Liver (tissue), 9 donors: ENCODE measurements around the gene RGL2. TPM values are rescaled to one million over a fixed set of nuclear protein-coding genes. Genes with fewer than 3 reads are reported as not detected.
"Not testable (repeated sequence)": the region's sequence is repeated elsewhere in the genome, so short reads cannot be mapped to it uniquely, and the experiment has no call there.

Source experiments
- DNase-seq: peaks from one replicate; pipeline ENCODE4 v3.0.0-alpha.2; 2017; ENCODE audit warnings: low spot score
- H3K27ac ChIP-seq, 2 donors: one replicate each; pipeline ENCODE4 v1.7.0; 2013; ENCODE audit warnings: inconsistent platforms in 2 of 2, low read length in 2 of 2, control low read depth in 1 of 2, low read depth in 1 of 2, mild to moderate bottlenecking in 1 of 2
- H3K27me3 ChIP-seq, 4 donors: one replicate each; pipeline versions ENCODE4 v1.6.1 to v1.7.0; 2013; ENCODE audit warnings: low read length in 3 of 4, inconsistent platforms in 1 of 4, mild to moderate bottlenecking in 1 of 4, moderate library complexity in 1 of 4; ENCODE audit not compliant: control insufficient read depth in 4 of 4, insufficient read depth in 4 of 4
- H3K36me3 ChIP-seq, 4 donors: one replicate each; pipeline versions ENCODE4 v1.6.1 to v1.7.0; 2013; ENCODE audit warnings: low read length in 3 of 4, mild to moderate bottlenecking in 3 of 4, low read depth in 1 of 4, moderate library complexity in 1 of 4; ENCODE audit not compliant: control insufficient read depth in 4 of 4, insufficient read depth in 3 of 4
- H3K4me1 ChIP-seq, 4 donors: one replicate each; pipeline versions ENCODE4 v1.6.1 to v1.7.0; 2013; ENCODE audit warnings: low read length in 3 of 4, mild to moderate bottlenecking in 3 of 4, moderate library complexity in 1 of 4; ENCODE audit not compliant: control insufficient read depth in 4 of 4, insufficient read depth in 4 of 4
- H3K4me3 ChIP-seq, 3 donors: one replicate each; pipeline versions ENCODE4 v1.6.1 to v1.7.0; 2013; ENCODE audit warnings: low read length in 3 of 3, control low read depth in 1 of 3, low read depth in 1 of 3, mild to moderate bottlenecking in 1 of 3
- H3K9ac ChIP-seq, 2 donors: one replicate each; pipeline ENCODE4 v1.7.0; 2013; ENCODE audit warnings: low read length in 2 of 2, mild to moderate bottlenecking in 2 of 2, moderate library complexity in 2 of 2, control low read depth in 1 of 2, low read depth in 1 of 2
- H3K9me3 ChIP-seq, 4 donors: one replicate each; pipeline versions ENCODE4 v1.6.1 to v1.7.0; 2013; ENCODE audit warnings: low read length in 3 of 4; ENCODE audit not compliant: control insufficient read depth in 4 of 4
- EGR1 ChIP-seq, 2 donors: IDR thresholded peaks; 2 replicates each; pipeline ENCODE4 v1.6.1; 2016 to 2018; ENCODE audit warnings: antibody characterized with exemption in 2 of 2, low read depth in 2 of 2
- FOXA1 ChIP-seq: IDR thresholded peaks from 2 replicates; pipeline ENCODE4 v1.6.1; 2016; ENCODE audit warnings: antibody characterized with exemption
- GABPA ChIP-seq, 2 donors: IDR thresholded peaks in 1 of 2; conservative IDR thresholded peaks in 1 of 2; 2 replicates each; pipeline ENCODE4 v1.6.1; 2016; ENCODE audit warnings: antibody characterized with exemption in 2 of 2, mild to moderate bottlenecking in 1 of 2, moderate library complexity in 1 of 2
- HNF4A ChIP-seq, 2 donors: conservative IDR thresholded peaks; 2 replicates each; pipeline ENCODE4 v1.6.1; 2016; ENCODE audit warnings: antibody characterized with exemption in 2 of 2, mild to moderate bottlenecking in 2 of 2
- HNF4G ChIP-seq: IDR thresholded peaks from 2 replicates; pipeline ENCODE4 v1.6.1; 2016; ENCODE audit warnings: antibody characterized with exemption
- JUND ChIP-seq, 2 donors: IDR thresholded peaks; 2 replicates each; pipeline ENCODE4 v1.6.1; 2016; ENCODE audit warnings: antibody characterized with exemption in 2 of 2
- NR2F2 ChIP-seq: IDR thresholded peaks from 2 replicates; pipeline ENCODE4 v1.6.1; 2016; ENCODE audit warnings: antibody characterized with exemption
- RAD21 ChIP-seq, 2 donors: IDR thresholded peaks; 2 replicates each; pipeline ENCODE4 v1.6.1; 2016; ENCODE audit warnings: antibody characterized with exemption in 2 of 2, mild to moderate bottlenecking in 2 of 2
- RXRA ChIP-seq, 2 donors: IDR thresholded peaks; 2 replicates each; pipeline ENCODE4 v1.6.1; 2017 to 2018; ENCODE audit warnings: antibody characterized with exemption in 2 of 2, mild to moderate bottlenecking in 1 of 2
- SP1 ChIP-seq: IDR thresholded peaks from 2 replicates; pipeline ENCODE4 v1.6.1; 2018; ENCODE audit warnings: antibody characterized with exemption, mild to moderate bottlenecking
- TAF1 ChIP-seq: conservative IDR thresholded peaks from 2 replicates; pipeline ENCODE4 v1.6.1; 2016; ENCODE audit warnings: antibody characterized with exemption, mild to moderate bottlenecking
- YY1 ChIP-seq: IDR thresholded peaks from 2 replicates; pipeline ENCODE4 v1.6.1; 2016; ENCODE audit warnings: antibody characterized with exemption, mild to moderate bottlenecking
- WGBS: extraction: QIAGEN DNeasy Blood & Tissue Kit; methylation state at CpG from one replicate; pipeline ENCODE4 v1.1.7; 2013; 5-methylcytosine and 5-hydroxymethylcytosine counted together
- polyA plus RNA-seq, 2 donors: library from polyadenylated mRNA; stranded (reverse) in 1 of 2; unstranded in 1 of 2; fragments of 200-250 nt in 1 of 2; fragments of >200 nt in 1 of 2; fragmentation: Nextera tagmentation in 1 of 2; extraction: Ambion mirVana in 1 of 2; gene quantifications; one replicate each; pipeline versions ENCODE4 v1.2.1 to v1.2.3, GENCODE V29; 2013 to 2015
- total RNA-seq, 2 donors: library from RNA; depleted of rRNA; stranded (reverse); fragments of >200 nt; gene quantifications; one replicate each; pipeline ENCODE4 v1.2.3, GENCODE V29; 2014
- TF ChIP-seq, protein P1 (sequence below): IDR thresholded peaks from 2 replicates; pipeline ENCODE4 v1.6.1; 2016; ENCODE audit warnings: antibody characterized with exemption
- TF ChIP-seq, protein P2 (sequence below): IDR thresholded peaks from 2 replicates; pipeline ENCODE4 v1.6.1; 2016; ENCODE audit warnings: antibody characterized with exemption, mild to moderate bottlenecking
- TF ChIP-seq, protein P3 (sequence below): IDR thresholded peaks from 2 replicates; pipeline ENCODE4 v1.6.1; 2016; ENCODE audit warnings: antibody characterized with exemption
- TF ChIP-seq, protein P4 (sequence below): IDR thresholded peaks from 2 replicates; pipeline ENCODE4 v1.6.1; 2016; ENCODE audit warnings: antibody characterized with exemption
- donor health status: healthy.
- donor health status: healthy.
- donor health status: healthy.
- donor health status: healthy.
- donor health status: healthy.

RGL2 gene
- total and polyA plus RNA-seq, 4 donors = 16.7 to 22.8 (median 17.3) TPM

DNA sequence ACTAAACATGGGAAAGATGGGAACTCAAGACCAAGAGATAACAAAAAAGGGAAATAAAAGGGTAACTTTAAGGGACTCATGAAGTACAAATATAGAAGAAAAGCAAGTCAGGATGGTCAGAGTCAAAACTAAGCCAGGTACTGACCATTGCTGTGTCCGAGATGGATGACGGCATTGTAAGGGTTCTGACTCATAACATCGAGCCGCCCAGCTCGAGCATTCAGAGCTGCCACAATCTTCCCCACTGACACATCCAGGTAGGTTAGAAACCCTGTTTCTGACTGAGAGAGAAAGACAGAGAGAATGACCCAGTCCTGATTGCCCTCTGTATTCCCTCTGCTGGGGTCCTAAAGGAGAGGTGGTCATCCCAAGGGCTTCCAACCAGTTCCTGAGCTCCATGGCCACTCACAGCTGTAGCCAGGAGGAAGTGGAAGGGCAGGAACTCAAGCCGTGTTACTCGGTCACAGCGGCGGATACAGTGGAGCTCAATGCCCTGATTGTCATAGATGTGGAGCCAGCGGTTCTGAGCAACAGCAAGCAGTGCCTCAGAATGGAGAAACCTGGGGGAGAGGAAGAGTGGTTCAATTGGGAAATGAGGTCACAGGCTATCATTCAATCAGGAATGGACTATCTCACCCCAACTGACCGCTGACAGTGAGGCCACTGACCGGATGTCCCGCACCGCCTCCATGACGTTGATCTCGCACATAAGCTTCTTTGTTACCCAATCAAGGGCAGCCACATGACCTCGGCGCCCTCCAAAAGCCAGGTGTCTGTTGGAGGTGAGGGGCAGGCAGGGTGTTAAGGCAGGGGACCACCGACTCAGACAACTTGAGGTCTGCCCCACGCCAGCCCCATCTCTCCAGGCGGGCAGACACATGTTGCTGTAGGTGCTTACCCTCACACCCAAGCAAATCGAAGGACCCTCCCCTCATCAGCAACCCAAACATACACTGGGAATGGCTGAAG is 11.5 kb downstream of the RGL2 start:
- WGBS = 93% methylated on average over 22 of the region's 22 CpGs
- H3K4me1 ChIP-seq = peaks cover 10 to 23% (median 20%) of the 10 kb centered on the region in 4 donors
- no peak for DNase-seq

DNA sequence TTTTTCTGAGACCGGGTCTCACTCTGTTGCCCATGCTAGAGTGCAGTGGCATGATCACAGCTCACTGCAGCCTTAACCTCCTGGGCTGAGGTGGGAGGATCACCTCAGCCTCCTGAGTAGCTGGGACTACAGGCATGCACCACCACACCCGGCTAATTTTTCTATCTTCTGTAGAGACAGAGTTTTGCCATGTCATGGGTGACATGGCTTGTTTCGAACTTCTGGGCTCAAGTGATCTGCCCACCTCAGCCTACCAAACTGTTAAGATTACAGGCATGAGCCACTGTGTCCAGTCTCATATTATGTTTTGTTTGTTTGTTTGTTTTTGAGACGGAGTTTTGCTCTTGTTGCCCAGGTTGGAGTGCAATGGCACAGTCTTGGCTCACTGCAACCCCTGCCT is 13.5 kb downstream of the RGL2 start:
- H3K27ac ChIP-seq, H3K9me3 ChIP-seq, H3K27me3 ChIP-seq, DNase-seq, H3K4me3 ChIP-seq, H3K9ac ChIP-seq: not testable (repeated sequence)
- Histone ChIP-seq H3K36me3 (peaks cover 0 to 42% (median 15%) of the 10 kb centered on the region in 4 donors), H3K4me1 (peaks cover 5 to 19% (median 16%) of the 10 kb centered on the region in 4 donors)
- WGBS = 84% methylated on average over 4 of the region's 4 CpGs

More for the DNA sequence above, 11.5 kb downstream of the RGL2 start:
- Histone ChIP-seq H3K9ac (no peak overlapping the region), H3K27ac (no peak overlapping the region), H3K36me3 (peaks cover 4 to 45% (median 17%) of the 10 kb centered on the region in 4 donors), H3K27me3 (no peaks in the 10 kb centered on the region), H3K4me3 (no peak overlapping the region), H3K9me3 (no peaks in the 10 kb centered on the region)
- TF ChIP-seq TAF1 = no peak
- no peak for TF ChIP-seq RAD21 (IDR thresholded peaks at IDR 0.05)
- TF ChIP-seq NR2F2 = no peak
- TF ChIP-seq, protein P1, sequence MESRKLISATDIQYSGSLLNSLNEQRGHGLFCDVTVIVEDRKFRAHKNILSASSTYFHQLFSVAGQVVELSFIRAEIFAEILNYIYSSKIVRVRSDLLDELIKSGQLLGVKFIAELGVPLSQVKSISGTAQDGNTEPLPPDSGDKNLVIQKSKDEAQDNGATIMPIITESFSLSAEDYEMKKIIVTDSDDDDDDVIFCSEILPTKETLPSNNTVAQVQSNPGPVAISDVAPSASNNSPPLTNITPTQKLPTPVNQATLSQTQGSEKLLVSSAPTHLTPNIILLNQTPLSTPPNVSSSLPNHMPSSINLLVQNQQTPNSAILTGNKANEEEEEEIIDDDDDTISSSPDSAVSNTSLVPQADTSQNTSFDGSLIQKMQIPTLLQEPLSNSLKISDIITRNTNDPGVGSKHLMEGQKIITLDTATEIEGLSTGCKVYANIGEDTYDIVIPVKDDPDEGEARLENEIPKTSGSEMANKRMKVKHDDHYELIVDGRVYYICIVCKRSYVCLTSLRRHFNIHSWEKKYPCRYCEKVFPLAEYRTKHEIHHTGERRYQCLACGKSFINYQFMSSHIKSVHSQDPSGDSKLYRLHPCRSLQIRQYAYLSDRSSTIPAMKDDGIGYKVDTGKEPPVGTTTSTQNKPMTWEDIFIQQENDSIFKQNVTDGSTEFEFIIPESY = no peak
- no peak for TF ChIP-seq RXRA (IDR thresholded peaks at IDR 0.05)
- TF ChIP-seq YY1 = no peak
- no peak for TF ChIP-seq EGR1 (IDR thresholded peaks at IDR 0.05; ENCODE audit: low read depth in 2 of 2)
- TF ChIP-seq, protein P2, sequence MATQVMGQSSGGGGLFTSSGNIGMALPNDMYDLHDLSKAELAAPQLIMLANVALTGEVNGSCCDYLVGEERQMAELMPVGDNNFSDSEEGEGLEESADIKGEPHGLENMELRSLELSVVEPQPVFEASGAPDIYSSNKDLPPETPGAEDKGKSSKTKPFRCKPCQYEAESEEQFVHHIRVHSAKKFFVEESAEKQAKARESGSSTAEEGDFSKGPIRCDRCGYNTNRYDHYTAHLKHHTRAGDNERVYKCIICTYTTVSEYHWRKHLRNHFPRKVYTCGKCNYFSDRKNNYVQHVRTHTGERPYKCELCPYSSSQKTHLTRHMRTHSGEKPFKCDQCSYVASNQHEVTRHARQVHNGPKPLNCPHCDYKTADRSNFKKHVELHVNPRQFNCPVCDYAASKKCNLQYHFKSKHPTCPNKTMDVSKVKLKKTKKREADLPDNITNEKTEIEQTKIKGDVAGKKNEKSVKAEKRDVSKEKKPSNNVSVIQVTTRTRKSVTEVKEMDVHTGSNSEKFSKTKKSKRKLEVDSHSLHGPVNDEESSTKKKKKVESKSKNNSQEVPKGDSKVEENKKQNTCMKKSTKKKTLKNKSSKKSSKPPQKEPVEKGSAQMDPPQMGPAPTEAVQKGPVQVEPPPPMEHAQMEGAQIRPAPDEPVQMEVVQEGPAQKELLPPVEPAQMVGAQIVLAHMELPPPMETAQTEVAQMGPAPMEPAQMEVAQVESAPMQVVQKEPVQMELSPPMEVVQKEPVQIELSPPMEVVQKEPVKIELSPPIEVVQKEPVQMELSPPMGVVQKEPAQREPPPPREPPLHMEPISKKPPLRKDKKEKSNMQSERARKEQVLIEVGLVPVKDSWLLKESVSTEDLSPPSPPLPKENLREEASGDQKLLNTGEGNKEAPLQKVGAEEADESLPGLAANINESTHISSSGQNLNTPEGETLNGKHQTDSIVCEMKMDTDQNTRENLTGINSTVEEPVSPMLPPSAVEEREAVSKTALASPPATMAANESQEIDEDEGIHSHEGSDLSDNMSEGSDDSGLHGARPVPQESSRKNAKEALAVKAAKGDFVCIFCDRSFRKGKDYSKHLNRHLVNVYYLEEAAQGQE = no peak
- no peak for TF ChIP-seq HNF4G
- no peak for TF ChIP-seq SP1
- TF ChIP-seq JUND (IDR thresholded peaks at IDR 0.05) = no peak

DNA sequence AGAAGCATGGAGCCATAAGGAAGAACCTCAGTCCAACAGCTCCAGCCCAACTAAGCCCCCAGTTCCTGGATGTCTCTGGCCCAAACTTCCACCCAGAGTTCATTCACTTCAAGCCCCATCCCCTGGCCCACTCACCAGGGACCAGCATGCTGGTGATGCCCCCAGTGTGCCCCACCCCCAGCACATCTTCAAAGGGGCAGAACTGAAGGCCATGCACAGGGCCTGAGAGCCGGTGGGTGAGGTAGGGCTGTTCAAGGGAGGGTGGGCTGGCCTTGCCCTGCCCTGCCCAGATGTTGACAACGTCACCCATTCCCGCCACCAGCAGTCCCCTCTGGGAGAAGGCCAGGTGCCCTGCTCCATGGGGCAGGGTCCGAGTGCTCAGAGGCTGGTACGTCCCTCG is 18.2 kb downstream of the RGL2 start:
- WGBS = 93% methylated on average over 6 of the region's 6 CpGs
- Histone ChIP-seq H3K9me3 (no peaks in the 10 kb centered on the region), H3K4me3 (no peak overlapping the region), H3K9ac (no peak overlapping the region), H3K27ac (no peak overlapping the region), H3K4me1 (peaks cover 0 to 18% (median 9%) of the 10 kb centered on the region in 4 donors), H3K36me3 (peaks cover 0 to 49% (median 15%) of the 10 kb centered on the region in 4 donors), H3K27me3 (no peaks in the 10 kb centered on the region)
- no peak for DNase-seq
- TF ChIP-seq JUND (IDR thresholded peaks at IDR 0.05) = no peak
- TF ChIP-seq GABPA (IDR thresholded peaks at IDR 0.05 in 1 of 2, conservative IDR thresholded peaks at IDR 0.05 in 1 of 2) = no peak
- no peak for TF ChIP-seq HNF4G
- TF ChIP-seq, protein P3, sequence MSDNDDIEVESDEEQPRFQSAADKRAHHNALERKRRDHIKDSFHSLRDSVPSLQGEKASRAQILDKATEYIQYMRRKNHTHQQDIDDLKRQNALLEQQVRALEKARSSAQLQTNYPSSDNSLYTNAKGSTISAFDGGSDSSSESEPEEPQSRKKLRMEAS = no peak
- TF ChIP-seq YY1 = no peak
- TF ChIP-seq EGR1 (IDR thresholded peaks at IDR 0.05; ENCODE audit: low read depth in 2 of 2) = no peak
- TF ChIP-seq, protein P1 = no peak
- TF ChIP-seq HNF4A (conservative IDR thresholded peaks at IDR 0.05) = no peak
- no peak for TF ChIP-seq TAF1
- TF ChIP-seq FOXA1 = no peak
- TF ChIP-seq SP1 = no peak
- TF ChIP-seq NR2F2 = no peak
- no peak for TF ChIP-seq RXRA (IDR thresholded peaks at IDR 0.05)
- TF ChIP-seq, protein P4, sequence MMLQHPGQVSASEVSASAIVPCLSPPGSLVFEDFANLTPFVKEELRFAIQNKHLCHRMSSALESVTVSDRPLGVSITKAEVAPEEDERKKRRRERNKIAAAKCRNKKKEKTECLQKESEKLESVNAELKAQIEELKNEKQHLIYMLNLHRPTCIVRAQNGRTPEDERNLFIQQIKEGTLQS = no peak
